NT2/D1 (cell line): Measurements from ENCODE around the gene NPAS3.

Source experiments
- DNase-seq: peaks from one replicate; pipeline ENCODE4 v3.0.0-alpha.2; 2011; ENCODE audit warnings: low read depth, low spot score
- H3K27me3 ChIP-seq: 2 replicates; pipeline ENCODE4 v1.6.0; 2011; ENCODE audit warnings: mild to moderate bottlenecking; ENCODE audit not compliant: insufficient read length, insufficient read depth
- H3K36me3 ChIP-seq: 2 replicates; pipeline ENCODE4 v1.6.1; 2011; ENCODE audit warnings: mild to moderate bottlenecking, low read length, mixed read lengths; ENCODE audit not compliant: insufficient read depth, insufficient read length
- H3K4me1 ChIP-seq: 2 replicates; pipeline ENCODE4 v1.5.1; 2011; ENCODE audit not compliant: insufficient read depth, insufficient read length
- H3K4me3 ChIP-seq: 2 replicates; pipeline ENCODE4 v1.5.1; 2011; ENCODE audit warnings: low read depth; ENCODE audit not compliant: insufficient read length
- H3K9ac ChIP-seq: 2 replicates; pipeline ENCODE4 v1.6.0; 2011; ENCODE audit warnings: low read depth; ENCODE audit not compliant: insufficient read length
- H3K9me3 ChIP-seq: 2 replicates; pipeline ENCODE4 v1.5.1; 2011; ENCODE audit warnings: mild to moderate bottlenecking, low read length; ENCODE audit not compliant: insufficient read depth
- SUZ12 ChIP-seq: IDR thresholded peaks from 2 replicates; pipeline ENCODE4 v1.6.1; 2011; ENCODE audit not compliant: insufficient read length, insufficient read depth; ENCODE audit errors: extremely low read depth
- YY1 ChIP-seq: IDR thresholded peaks from 2 replicates; pipeline ENCODE4 v1.6.1; 2011; ENCODE audit not compliant: insufficient read length, insufficient read depth
- ZNF274 ChIP-seq: IDR thresholded peaks from 2 replicates; pipeline ENCODE4 v1.6.1; 2011; ENCODE audit warnings: mild to moderate bottlenecking, low read depth, low read length

Gene NPAS3

GRCh38 chr14:33768458-33768830 is 829.8 kb downstream of the NPAS3 start:
- Histone ChIP-seq H3K9ac (no peak overlapping the region), H3K4me1 (no peaks in the 10 kb centered on the region), H3K27me3 (no peaks in the 10 kb centered on the region), H3K36me3 (no peaks in the 10 kb centered on the region), H3K4me3 (no peak overlapping the region), H3K9me3 (no peaks in the 10 kb centered on the region)
- TF ChIP-seq ZNF274 (no peak), SUZ12 (no peak), YY1 (no peak)
- DNase-seq: no peak

DNA sequence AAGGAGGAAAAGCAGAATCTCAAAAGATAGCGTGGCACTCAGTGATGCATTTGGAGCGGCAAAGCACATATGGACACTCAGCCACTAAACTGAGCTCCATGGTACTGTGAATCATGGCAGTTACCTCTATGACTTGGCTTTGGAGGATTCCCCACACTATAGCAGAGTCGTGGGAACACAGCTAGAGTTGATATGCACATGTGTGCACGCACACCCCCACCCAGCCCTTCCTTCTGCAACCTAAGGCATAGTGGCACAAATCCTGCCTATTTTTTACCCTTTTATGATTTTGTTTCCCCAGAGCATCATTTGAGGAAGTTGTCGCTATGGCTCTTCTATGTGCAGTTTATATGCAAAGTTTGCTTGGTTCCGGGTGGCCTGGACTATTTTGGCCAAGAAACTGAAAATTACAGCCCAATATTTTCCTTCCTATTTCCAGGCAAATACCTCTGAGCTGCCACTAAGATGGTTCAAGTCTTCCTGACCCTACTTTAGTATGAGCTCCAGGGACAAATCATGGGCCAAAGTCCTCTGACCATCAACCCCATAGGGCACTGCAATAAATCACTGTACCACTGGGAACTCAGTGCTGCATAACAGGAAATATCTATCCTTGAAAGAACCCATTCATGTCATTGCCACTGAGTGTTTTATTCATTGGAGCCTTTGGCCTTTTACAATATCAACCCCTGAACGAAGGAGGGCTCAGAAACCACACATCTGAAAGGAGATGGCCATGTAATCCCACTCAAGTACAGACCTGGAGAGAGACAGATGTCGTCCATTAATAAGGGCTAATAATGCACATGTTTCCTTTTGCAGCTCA is 834.7 kb downstream of the NPAS3 start:
- no peaks in the 10 kb centered on the region for H3K27me3 ChIP-seq
- H3K36me3 ChIP-seq: no peaks in the 10 kb centered on the region
- TF ChIP-seq YY1: no peak
- no peak for TF ChIP-seq ZNF274
- no peak for TF ChIP-seq SUZ12
- no peak for DNase-seq
- no peaks in the 10 kb centered on the region for H3K4me1 ChIP-seq
- no peaks in the 10 kb centered on the region for H3K9me3 ChIP-seq
- no peak overlapping the region for H3K9ac ChIP-seq
- no peak overlapping the region for H3K4me3 ChIP-seq

- Histone ChIP-seq H3K4me3 (no peak overlapping the region), H3K9ac (no peak overlapping the region), H3K27me3 (no peaks in the 10 kb centered on the region), H3K9me3 (no peaks in the 10 kb centered on the region), H3K36me3 (no peaks in the 10 kb centered on the region), H3K4me1 (no peaks in the 10 kb centered on the region)
- TF ChIP-seq SUZ12: no peak
- TF ChIP-seq ZNF274: no peak
- TF ChIP-seq YY1: no peak
- no peak for DNase-seq
Measured at GRCh38 chr14:33774161-33774560, 835.5 kb downstream of the NPAS3 start.

- H3K9ac ChIP-seq: no peak overlapping the region
- DNase-seq: no peak
- no peak overlapping the region for H3K4me3 ChIP-seq
- H3K9me3 ChIP-seq: no peaks in the 10 kb centered on the region
- no peak for TF ChIP-seq SUZ12
- TF ChIP-seq ZNF274: no peak
- no peak for TF ChIP-seq YY1
- no peaks in the 10 kb centered on the region for H3K27me3 ChIP-seq
- no peaks in the 10 kb centered on the region for H3K4me1 ChIP-seq
- no peaks in the 10 kb centered on the region for H3K36me3 ChIP-seq
Measured at GRCh38 chr14:33774723-33775470, 836.2 kb downstream of the NPAS3 start.

GRCh38 chr14:33776871-33777270 is 838.2 kb downstream of the NPAS3 start:
- no peaks in the 10 kb centered on the region for H3K9me3 ChIP-seq
- peak; percentile 39 for DNase-seq
- H3K9ac ChIP-seq: no peak overlapping the region
- H3K4me3 ChIP-seq: no peak overlapping the region
- TF ChIP-seq YY1 (no peak), SUZ12 (no peak)
- no peaks in the 10 kb centered on the region for H3K4me1 ChIP-seq
- no peaks in the 10 kb centered on the region for H3K27me3 ChIP-seq
- H3K36me3 ChIP-seq: no peaks in the 10 kb centered on the region

DNA sequence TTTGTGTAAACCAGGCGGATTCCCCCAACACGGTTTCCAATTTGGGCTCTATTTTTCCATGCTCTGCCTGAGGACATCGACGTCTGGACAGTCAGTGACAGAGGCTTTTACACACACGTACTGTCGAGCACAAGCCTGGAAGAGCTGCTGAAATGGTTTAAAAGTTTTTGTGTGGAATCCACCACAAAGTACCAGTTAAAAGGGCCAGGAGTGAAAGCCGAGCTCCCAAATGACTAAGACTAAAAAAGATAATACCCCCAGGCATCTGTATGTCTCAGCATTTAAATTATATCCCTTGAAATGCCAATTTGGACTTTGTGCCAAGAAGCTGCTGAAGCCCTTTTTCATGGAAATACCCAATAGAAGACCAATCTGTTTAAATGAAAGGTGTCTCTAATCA is 839.0 kb downstream of the NPAS3 start:
- H3K9me3 ChIP-seq: no peaks in the 10 kb centered on the region
- no peaks in the 10 kb centered on the region for H3K4me1 ChIP-seq
- DNase-seq: no peak
- H3K9ac ChIP-seq: no peak overlapping the region
- no peaks in the 10 kb centered on the region for H3K36me3 ChIP-seq
- H3K4me3 ChIP-seq: no peak overlapping the region
- TF ChIP-seq SUZ12: no peak
- TF ChIP-seq ZNF274: no peak
- no peak for TF ChIP-seq YY1
- H3K27me3 ChIP-seq: no peaks in the 10 kb centered on the region

DNA sequence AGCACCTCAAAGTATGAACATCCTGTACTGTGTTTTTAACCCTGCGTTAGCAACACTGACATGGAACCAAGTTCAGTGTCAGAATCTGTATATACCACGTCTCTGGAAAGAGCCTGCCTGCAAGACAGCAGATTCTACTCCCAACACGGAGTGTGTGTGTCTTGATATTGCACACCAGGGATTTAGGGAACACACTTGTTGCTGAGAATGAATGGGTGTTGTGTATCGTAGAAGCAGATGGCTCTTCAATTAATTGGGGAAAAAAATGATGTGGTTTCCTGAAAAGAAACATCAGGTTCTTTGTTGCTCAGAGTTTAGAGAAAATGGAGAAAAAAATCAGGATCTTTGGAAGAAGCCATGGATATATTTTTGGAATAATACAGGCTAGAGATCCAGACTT is 841.4 kb downstream of the NPAS3 start:
- Histone ChIP-seq H3K27me3 (no peaks in the 10 kb centered on the region), H3K9ac (no peak overlapping the region), H3K9me3 (no peaks in the 10 kb centered on the region), H3K4me3 (no peak overlapping the region), H3K4me1 (no peaks in the 10 kb centered on the region), H3K36me3 (no peaks in the 10 kb centered on the region)
- no peak for DNase-seq
- TF ChIP-seq SUZ12 (no peak), YY1 (no peak), ZNF274 (no peak)
